KMS-11 (cell line): ENCODE results near the gene GJC2.

ENCODE experiments used
- H2AFZ ChIP-seq: fragments of 200-600 bp; sonication (generic); 2 replicates; pipeline ENCODE4 v1.6.1; 2016; ENCODE audit warnings: antibody characterized with exemption, mixed run types, low read depth
- H3K27ac ChIP-seq: fragments of 200-600 bp; sonication (generic); 2 replicates; pipeline ENCODE4 v1.6.1; 2016; ENCODE audit warnings: mild to moderate bottlenecking, mixed run types
- H3K27me3 ChIP-seq: fragments of 200-600 bp; sonication (generic); 2 replicates; pipeline ENCODE4 v1.6.1; 2017; ENCODE audit warnings: mild to moderate bottlenecking, low read depth, mixed run types, moderate library complexity; ENCODE audit not compliant: insufficient read depth
- H3K36me3 ChIP-seq: fragments of 200-600 bp; sonication (generic); 2 replicates; pipeline ENCODE4 v1.6.1; 2017; ENCODE audit warnings: mild to moderate bottlenecking, mixed run types; ENCODE audit not compliant: insufficient read depth
- H3K4me1 ChIP-seq: fragments of 200-600 bp; sonication (generic); 2 replicates; pipeline ENCODE4 v1.6.1; 2016; ENCODE audit warnings: mild to moderate bottlenecking, low read depth, mixed run types; ENCODE audit not compliant: poor library complexity, severe bottlenecking
- H3K4me2 ChIP-seq: fragments of 200-600 bp; sonication (generic); 2 replicates; pipeline ENCODE4 v1.7.0; 2016; ENCODE audit warnings: mild to moderate bottlenecking, mixed run types
- H3K4me3 ChIP-seq: fragments of 200-600 bp; sonication (generic); IDR thresholded peaks from 2 replicates; pipeline ENCODE4 v1.6.1; 2017; ENCODE audit warnings: low read depth, low read length, mixed read lengths; ENCODE audit not compliant: insufficient read depth
- H3K79me2 ChIP-seq: fragments of 200-600 bp; sonication (generic); 2 replicates; pipeline ENCODE4 v1.6.1; 2016; ENCODE audit warnings: low read depth, mixed run types; ENCODE audit not compliant: insufficient read depth
- H3K9ac ChIP-seq: fragments of 200-600 bp; sonication (generic); 2 replicates; pipeline ENCODE4 v1.6.1; 2016; ENCODE audit warnings: mild to moderate bottlenecking, mixed run types
- H4K20me1 ChIP-seq: fragments of 200-600 bp; sonication (generic); 2 replicates; pipeline ENCODE4 v1.6.1; 2016; ENCODE audit warnings: mild to moderate bottlenecking, mixed run types; ENCODE audit not compliant: insufficient read depth
- CTCF ChIP-seq: fragments of 200-600 bp; sonication (generic); conservative IDR thresholded peaks from 2 replicates; pipeline ENCODE4 v1.6.1; 2017; ENCODE audit warnings: low read depth, mild to moderate bottlenecking, antibody characterized with exemption, low read length, moderate library complexity, mixed read lengths

GJC2 gene

DNA sequence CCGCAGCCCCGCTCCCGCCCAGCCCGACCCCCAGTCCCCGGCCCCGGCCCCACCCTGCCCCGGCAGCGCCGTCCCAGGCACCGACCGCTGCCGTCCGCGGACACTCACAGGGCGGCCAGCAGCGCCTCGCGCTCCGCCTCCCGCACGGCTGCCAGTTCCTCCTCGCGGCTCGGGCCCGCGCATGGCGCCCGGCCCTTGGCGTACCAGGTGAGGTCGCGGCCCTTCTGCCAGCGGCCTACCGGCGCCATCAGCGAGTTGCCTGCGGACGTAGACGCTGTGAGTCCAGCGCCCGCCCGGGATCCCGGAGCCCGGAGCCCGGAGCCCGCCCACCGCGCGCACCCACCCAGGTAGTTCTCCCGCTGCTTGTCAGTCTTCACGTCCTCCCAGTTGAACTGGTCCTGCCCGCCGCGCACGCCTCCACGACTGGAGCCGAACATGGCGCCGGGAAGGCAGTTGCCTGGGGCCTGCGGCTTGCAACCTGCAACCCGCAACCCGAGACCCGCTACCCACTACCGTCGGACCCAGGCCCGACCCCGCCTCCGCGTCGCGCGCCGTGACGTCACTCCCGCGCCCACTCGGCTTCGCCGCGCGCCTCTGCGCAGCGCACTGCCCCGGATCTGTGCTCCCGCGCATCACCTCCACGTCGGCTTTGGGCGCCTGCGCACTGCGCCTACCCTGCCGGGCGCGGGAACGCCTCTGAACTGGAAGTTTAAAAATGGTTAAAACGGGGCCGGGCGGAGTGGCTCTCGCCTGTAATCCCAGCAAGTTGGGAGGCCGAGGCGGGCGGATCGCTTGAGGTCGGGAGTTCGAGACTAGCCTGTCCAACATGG is 46.7 kb upstream of the GJC2 start, which contains the start of gene C1orf35:
Gene C1orf35 (minus strand): TSS at position 535 of the 830 bp plus-strand sequence. CDS start 98 bp downstream, at position 437.
- peaks cover 21% of the 10 kb centered on the region for H3K4me1 ChIP-seq
- peak within 1 kb of the TSS; percentile 83 for H3K9ac ChIP-seq
- no peaks in the 10 kb centered on the region; the same call in 1 of the 2 replicates for H3K36me3 ChIP-seq
- peaks cover 8% of the 10 kb centered on the region; the same call in 1 of the 2 replicates for H4K20me1 ChIP-seq
- H3K4me2 ChIP-seq: peak within 1 kb of the TSS; percentile 83
- peak within 1 kb of the TSS; percentile 77 for H3K4me3 ChIP-seq
- H2AFZ ChIP-seq: peak within 1 kb of the TSS; percentile 84
- H3K79me2 ChIP-seq: peaks cover 37% of the 10 kb centered on the region; the same call in 1 of the 2 replicates
- TF ChIP-seq CTCF: no peak
- H3K27ac ChIP-seq: peak within 1 kb of the TSS; percentile 84
- no peaks in the 10 kb centered on the region for H3K27me3 ChIP-seq

- Histone ChIP-seq H3K4me3 (no peak overlapping the region), H4K20me1 (peaks cover 8% of the 10 kb centered on the region; the same call in 1 of the 2 replicates), H2AFZ (no peak overlapping the region), H3K36me3 (no peaks in the 10 kb centered on the region; the same call in 1 of the 2 replicates), H3K9ac (no peak overlapping the region), H3K4me1 (peaks cover 27% of the 10 kb centered on the region), H3K27me3 (no peaks in the 10 kb centered on the region), H3K27ac (no peak overlapping the region), H3K79me2 (peaks cover 34% of the 10 kb centered on the region; the same call in 1 of the 2 replicates), H3K4me2 (no peak overlapping the region)
- TF ChIP-seq CTCF: no peak
These were observed 45.0 kb upstream of the GJC2 start for GRCh38 chr1:228104526-228105269.

DNA sequence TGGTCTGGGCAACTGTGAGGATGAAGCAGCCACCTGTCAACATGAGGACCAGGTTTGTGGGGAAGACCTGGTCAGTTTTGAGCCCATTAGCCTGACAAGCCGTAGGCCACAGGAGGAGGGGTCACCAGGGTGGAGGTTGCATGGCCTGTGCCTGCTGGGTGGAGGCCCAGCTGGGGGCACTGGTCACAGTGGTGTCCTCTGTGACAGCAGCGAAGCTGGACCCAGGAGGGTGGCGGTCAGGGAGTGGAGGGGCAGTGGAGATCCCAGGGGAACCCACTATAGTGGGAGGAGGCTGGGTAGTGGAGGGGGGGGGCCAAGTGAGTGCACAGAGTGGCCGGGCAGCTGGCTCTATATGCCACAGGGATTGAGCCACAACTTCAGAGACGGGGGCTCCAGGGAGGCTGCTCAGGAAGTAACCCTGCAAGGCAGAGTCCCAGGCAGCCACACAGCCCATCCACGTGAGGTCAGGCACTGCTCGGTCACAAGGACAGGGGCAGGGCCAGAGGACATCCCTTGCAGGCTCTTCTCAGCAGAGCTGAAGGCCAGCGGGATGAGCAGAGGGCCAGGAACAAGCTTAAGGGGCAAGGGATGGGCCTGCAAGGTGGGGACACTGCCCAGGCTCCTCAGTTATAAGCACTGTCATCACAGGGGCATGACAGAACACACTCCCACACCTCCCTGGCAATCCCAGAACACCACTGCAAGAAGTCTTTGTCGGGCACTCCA is 44.3 kb upstream of the GJC2 start:
- H3K9ac ChIP-seq: no peak overlapping the region
- H3K4me2 ChIP-seq: no peak overlapping the region
- H3K79me2 ChIP-seq: peaks cover 28% of the 10 kb centered on the region; the same call in 1 of the 2 replicates
- TF ChIP-seq CTCF: no peak
- H3K36me3 ChIP-seq: no peaks in the 10 kb centered on the region; the same call in 1 of the 2 replicates
- H2AFZ ChIP-seq: no peak overlapping the region
- H3K27ac ChIP-seq: no peak overlapping the region
- H3K4me3 ChIP-seq: no peak overlapping the region
- peaks cover 8% of the 10 kb centered on the region; the same call in 1 of the 2 replicates for H4K20me1 ChIP-seq
- H3K4me1 ChIP-seq: peaks cover 28% of the 10 kb centered on the region
- no peaks in the 10 kb centered on the region for H3K27me3 ChIP-seq
